HG02763 (cell line): ENCODE data around the gene ABTB1.

Experiments used
- ATAC-seq: cut with Tn5 transposase; IDR thresholded peaks from one replicate; pipeline ENCODE4 v1.9.1; 2021; ENCODE audit warnings: mild to moderate bottlenecking, moderate library complexity; ENCODE audit not compliant: unreplicated experiment

ABTB1 gene

GRCh38 chr3:127672429-127673190, at the start of gene ABTB1:
ABTB1 (plus strand) TSS chr3:127672952; CDS start chr3:127673026, 74 bp downstream.
- ATAC-seq: peak; percentile 72

GRCh38 chr3:127624063-127624462, 48.7 kb upstream of the ABTB1 start:
- ATAC-seq: no peak

- no peak for ATAC-seq
These were observed 46.9 kb upstream of the ABTB1 start for GRCh38 chr3:127625821-127626220.

GRCh38 chr3:127628426-127628787, 44.3 kb upstream of the ABTB1 start:
- no peak for ATAC-seq

- no peak for ATAC-seq
These were observed 43.8 kb upstream of the ABTB1 start, which contains the start of gene PODXL2 for GRCh38 chr3:127628788-127629466. PODXL2 (plus strand) TSS chr3:127629185; CDS start chr3:127629220, 35 bp downstream.

- ATAC-seq: no peak
These were observed 43.0 kb upstream of the ABTB1 start for GRCh38 chr3:127629467-127630403.

GRCh38 chr3:127630811-127631714, 41.7 kb upstream of the ABTB1 start:
- ATAC-seq: no peak

- ATAC-seq: no peak
These were observed 40.5 kb upstream of the ABTB1 start for GRCh38 chr3:127632035-127632820.

- no peak for ATAC-seq
These were observed 38.1 kb upstream of the ABTB1 start for GRCh38 chr3:127634653-127635052.

- ATAC-seq: no peak
These were observed 35.2 kb upstream of the ABTB1 start for GRCh38 chr3:127637546-127637945.

- ATAC-seq: no peak
These were observed 34.8 kb upstream of the ABTB1 start for GRCh38 chr3:127637971-127638370.

GRCh38 chr3:127639173-127640041, 33.3 kb upstream of the ABTB1 start:
- ATAC-seq: no peak

GRCh38 chr3:127640042-127640355, 32.8 kb upstream of the ABTB1 start:
- ATAC-seq: no peak

GRCh38 chr3:127644641-127645370, 27.9 kb upstream of the ABTB1 start:
- no peak for ATAC-seq

GRCh38 chr3:127645371-127646015, 27.3 kb upstream of the ABTB1 start:
- ATAC-seq: no peak

- no peak for ATAC-seq
These were observed 26.2 kb upstream of the ABTB1 start for GRCh38 chr3:127646501-127647046.

GRCh38 chr3:127647166-127647844, 25.4 kb upstream of the ABTB1 start:
- no peak for ATAC-seq
